ENCODE measurements around the gene ATP8A2. TPM values are rescaled to one million over a fixed set of nuclear protein-coding genes. Genes with fewer than 3 reads are reported as not detected.

The ATP8A2 gene
- total RNA-seq, 2 donors from 2014 or later = 0.23 to 6.1 TPM

- no peak overlapping the region for H3K4me3 ChIP-seq
- no peak overlapping the region for H3K27ac ChIP-seq
- intact Hi-C loops (cut with DNase I) = no loop called here
Measured at GRCh38 chr13:25575562-25575961, 203.8 kb downstream of the ATP8A2 start.

GRCh38 chr13:25578526-25578925 lies 206.8 kb downstream of the ATP8A2 start:
- no peaks in the 10 kb centered on the region for H3K4me1 ChIP-seq (replicated peaks)
- TF ChIP-seq POLR2AphosphoS5 (IDR thresholded peaks at IDR 0.05) (no peak), CTCF (IDR thresholded peaks at IDR 0.05) (no peak), POLR2A (IDR thresholded peaks at IDR 0.05) (no peak)
- no peaks in the 10 kb centered on the region for H3K9me3 ChIP-seq
- no peaks in the 10 kb centered on the region for H3K36me3 ChIP-seq
- WGBS = 48% methylated on average over 2 of the region's 2 CpGs
- DNase-seq (ENCODE audit: low spot score) = no peak
- no peak overlapping the region for H3K4me3 ChIP-seq
- no peak overlapping the region for H3K27ac ChIP-seq
- intact Hi-C loops (cut with DNase I) = no loop called here
- no peaks in the 10 kb centered on the region for H3K27me3 ChIP-seq (replicated peaks; ENCODE audit: insufficient read depth)

More at GRCh38 chr13:25575562-25575961, 203.8 kb downstream of the ATP8A2 start:
- 27% methylated on average over 5 of the region's 5 CpGs for WGBS
- Histone ChIP-seq H3K9me3 (no peaks in the 10 kb centered on the region), H3K4me1 (replicated peaks) (no peaks in the 10 kb centered on the region), H3K36me3 (no peaks in the 10 kb centered on the region), H3K27me3 (replicated peaks; ENCODE audit: insufficient read depth) (no peaks in the 10 kb centered on the region)
- peak; percentile 10 for DNase-seq (ENCODE audit: low spot score)
- TF ChIP-seq CTCF (IDR thresholded peaks at IDR 0.05) = no peak
- TF ChIP-seq POLR2A (IDR thresholded peaks at IDR 0.05) = no peak
- TF ChIP-seq POLR2AphosphoS5 (IDR thresholded peaks at IDR 0.05) = no peak

- Histone ChIP-seq H3K4me1 (replicated peaks) (no peaks in the 10 kb centered on the region), H3K36me3 (no peaks in the 10 kb centered on the region), H3K4me3 (no peak overlapping the region), H3K27me3 (replicated peaks; ENCODE audit: insufficient read depth) (no peaks in the 10 kb centered on the region), H3K27ac (no peak overlapping the region), H3K9me3 (no peaks in the 10 kb centered on the region)
- intact Hi-C loops (cut with DNase I) = no loop called here
- no peak for DNase-seq (ENCODE audit: low spot score)
- no peak for TF ChIP-seq CTCF (IDR thresholded peaks at IDR 0.05)
- no peak for TF ChIP-seq POLR2A (IDR thresholded peaks at IDR 0.05)
- TF ChIP-seq POLR2AphosphoS5 (IDR thresholded peaks at IDR 0.05) = no peak
- 92% methylated on average over 8 of the region's 8 CpGs for WGBS
Measured at GRCh38 chr13:25579221-25579620, 207.4 kb downstream of the ATP8A2 start.

- 64% methylated on average over 2 of the region's 2 CpGs for WGBS
- Histone ChIP-seq H3K36me3 (no peaks in the 10 kb centered on the region), H3K4me3 (no peak overlapping the region), H3K9me3 (no peaks in the 10 kb centered on the region), H3K27me3 (replicated peaks; ENCODE audit: insufficient read depth) (no peaks in the 10 kb centered on the region), H3K27ac (no peak overlapping the region), H3K4me1 (replicated peaks) (no peaks in the 10 kb centered on the region)
- TF ChIP-seq CTCF (IDR thresholded peaks at IDR 0.05) (no peak), POLR2AphosphoS5 (IDR thresholded peaks at IDR 0.05) (no peak), POLR2A (IDR thresholded peaks at IDR 0.05) (no peak)
- DNase-seq (ENCODE audit: low spot score) = no peak
- intact Hi-C loops (cut with DNase I) = no loop called here
Measured at GRCh38 chr13:25581351-25581750, 209.6 kb downstream of the ATP8A2 start.

GRCh38 chr13:25584087-25584486 lies 212.3 kb downstream of the ATP8A2 start:
- Histone ChIP-seq H3K27me3 (replicated peaks; ENCODE audit: insufficient read depth) (no peaks in the 10 kb centered on the region), H3K4me3 (no peak overlapping the region), H3K27ac (no peak overlapping the region), H3K36me3 (no peaks in the 10 kb centered on the region), H3K4me1 (replicated peaks) (no peaks in the 10 kb centered on the region), H3K9me3 (no peaks in the 10 kb centered on the region)
- 53% methylated on average over 6 of the region's 6 CpGs for WGBS
- DNase-seq (ENCODE audit: low spot score) = no peak
- intact Hi-C loops (cut with DNase I) = no loop called here
- TF ChIP-seq POLR2A (IDR thresholded peaks at IDR 0.05) = no peak
